Esophagus muscularis mucosa (tissue), 3 donors: ENCODE data around the gene GLIS1.

ENCODE experiments used
- POLR2A ChIP-seq: fragments of 450-650 bp; IDR thresholded peaks from one replicate; pipeline ENCODE4 v1.6.1; 2017; ENCODE audit warnings: antibody characterized with exemption, moderate library complexity, mild to moderate bottlenecking, low read depth
- TF ChIP-seq, protein P1 (sequence below), 3 experiments: fragments of 200-600 bp in 2 of 3; fragments of 450-650 bp in 1 of 3; sonication (generic) in 2 of 3; IDR thresholded peaks; one replicate each; pipeline ENCODE4 v1.5.1; 2017 to 2019; ENCODE audit warnings: antibody characterized with exemption in 3 of 3, mild to moderate bottlenecking in 2 of 3, moderate library complexity in 1 of 3

DNA sequence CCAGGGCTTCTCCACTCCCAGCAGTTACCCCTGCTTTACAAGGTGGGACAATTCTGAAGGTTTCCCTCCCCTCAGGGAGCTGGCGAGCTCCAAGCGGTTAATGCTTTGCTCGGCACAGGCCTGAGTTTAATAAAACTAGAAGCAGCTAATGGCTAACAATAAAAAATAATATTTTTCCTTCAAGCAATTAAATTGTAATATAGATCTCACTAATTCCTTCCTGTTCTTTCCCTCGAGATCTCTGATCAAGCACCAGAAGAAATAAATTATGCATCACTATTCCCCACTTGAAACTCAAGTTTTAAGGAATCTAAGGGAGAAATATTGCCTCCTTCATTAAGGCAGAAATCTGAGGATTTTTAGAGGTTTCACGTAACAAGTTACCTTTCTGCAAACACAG, 42.9 kb downstream of the GLIS1 start:
- TF ChIP-seq, protein P1, sequence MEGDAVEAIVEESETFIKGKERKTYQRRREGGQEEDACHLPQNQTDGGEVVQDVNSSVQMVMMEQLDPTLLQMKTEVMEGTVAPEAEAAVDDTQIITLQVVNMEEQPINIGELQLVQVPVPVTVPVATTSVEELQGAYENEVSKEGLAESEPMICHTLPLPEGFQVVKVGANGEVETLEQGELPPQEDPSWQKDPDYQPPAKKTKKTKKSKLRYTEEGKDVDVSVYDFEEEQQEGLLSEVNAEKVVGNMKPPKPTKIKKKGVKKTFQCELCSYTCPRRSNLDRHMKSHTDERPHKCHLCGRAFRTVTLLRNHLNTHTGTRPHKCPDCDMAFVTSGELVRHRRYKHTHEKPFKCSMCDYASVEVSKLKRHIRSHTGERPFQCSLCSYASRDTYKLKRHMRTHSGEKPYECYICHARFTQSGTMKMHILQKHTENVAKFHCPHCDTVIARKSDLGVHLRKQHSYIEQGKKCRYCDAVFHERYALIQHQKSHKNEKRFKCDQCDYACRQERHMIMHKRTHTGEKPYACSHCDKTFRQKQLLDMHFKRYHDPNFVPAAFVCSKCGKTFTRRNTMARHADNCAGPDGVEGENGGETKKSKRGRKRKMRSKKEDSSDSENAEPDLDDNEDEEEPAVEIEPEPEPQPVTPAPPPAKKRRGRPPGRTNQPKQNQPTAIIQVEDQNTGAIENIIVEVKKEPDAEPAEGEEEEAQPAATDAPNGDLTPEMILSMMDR (IDR thresholded peaks at IDR 0.05), result no peak
- no peak for TF ChIP-seq POLR2A
